Measurements from ENCODE around the gene MITF.

DNA sequence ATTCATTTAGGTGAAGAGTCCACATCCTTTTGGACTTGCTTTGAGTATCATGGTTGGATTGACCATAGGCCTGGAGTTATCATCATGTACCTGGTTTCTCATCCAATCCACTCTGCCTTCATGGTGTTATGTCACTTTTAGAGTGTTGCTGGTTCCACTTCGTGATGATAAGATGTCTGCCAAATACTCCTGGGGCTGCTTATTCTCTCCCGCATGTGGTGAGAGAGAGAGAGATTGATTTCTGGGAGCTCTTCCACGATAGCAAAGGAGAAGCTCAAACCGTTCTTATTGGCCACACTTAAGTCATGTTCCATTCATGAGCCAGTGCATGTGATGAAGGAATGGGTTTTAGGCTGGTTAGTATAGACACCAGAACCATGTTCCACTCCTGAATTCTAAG, 47.6 kb downstream of the MITF start:
- TF ChIP-seq POLR2AphosphoS5 (IDR thresholded peaks at IDR 0.05; ENCODE audit: low read depth, low read length) (no peak), POLR2A (IDR thresholded peaks at IDR 0.05; ENCODE audit: low read depth, low read length) (no peak), SPI1 (IDR thresholded peaks at IDR 0.05; ENCODE audit: low read depth, low read length) (no peak), TAF1 (IDR thresholded peaks at IDR 0.05; ENCODE audit: low read depth, low read length) (no peak), POU2F2 (IDR thresholded peaks at IDR 0.05; ENCODE audit: low read depth, low read length) (no peak), PAX5 (IDR thresholded peaks at IDR 0.05; ENCODE audit: insufficient read depth, low read length, severe bottlenecking) (no peak)

Data from GM12891 (cell line).